SU-DHL-6 (cell line): ENCODE measurements around the gene PSMD3.

ENCODE experiments used
- H2AFZ ChIP-seq: fragments of 200-600 bp; sonication (generic); 2 replicates; pipeline ENCODE4 v1.6.1; 2014; ENCODE audit warnings: low read depth, mild to moderate bottlenecking, moderate library complexity, mixed read lengths, antibody characterized with exemption, low read length; ENCODE audit not compliant: severe bottlenecking
- H3F3A ChIP-seq: fragments of 200-600 bp; shearing (Covaris generic); 2 replicates; pipeline ENCODE4 v1.6.0; 2016; ENCODE audit warnings: antibody characterized with exemption, mild to moderate bottlenecking; ENCODE audit not compliant: insufficient read depth
- H3K27ac ChIP-seq: fragments of 200-600 bp; sonication (generic); 2 replicates; pipeline ENCODE4 v1.5.1; 2016; ENCODE audit warnings: low read depth, mild to moderate bottlenecking, low read length, moderate library complexity, mixed read lengths
- H3K27me3 ChIP-seq: fragments of 200-600 bp; sonication (generic), shearing (Covaris generic); 2 replicates; pipeline ENCODE4 v1.6.0; 2014; ENCODE audit warnings: mild to moderate bottlenecking, low read length
- H3K36me3 ChIP-seq: fragments of 200-600 bp; sonication (generic); 2 replicates; pipeline ENCODE4 v1.6.1; 2014; ENCODE audit warnings: mild to moderate bottlenecking, low read length, mixed read lengths
- H3K4me2 ChIP-seq: fragments of 300-600, 200-600 bp; shearing (Covaris generic), sonication (generic); 2 replicates; pipeline ENCODE4 v1.6.0; 2014; ENCODE audit warnings: low read length, low read depth, mild to moderate bottlenecking; ENCODE audit not compliant: poor library complexity, severe bottlenecking
- H3K4me3 ChIP-seq: fragments of 200-600 bp; sonication (generic); 2 replicates; pipeline ENCODE4 v1.5.1; 2014; ENCODE audit warnings: antibody characterized with exemption, low read length, mild to moderate bottlenecking, mixed read lengths; ENCODE audit not compliant: insufficient read depth, poor library complexity, severe bottlenecking
- H3K79me2 ChIP-seq: fragments of 200-600 bp; sonication (generic); 2 replicates; pipeline ENCODE4 v1.6.1; 2014; ENCODE audit warnings: mild to moderate bottlenecking, low read length, moderate library complexity; ENCODE audit not compliant: insufficient read depth
- H3K9ac ChIP-seq: fragments of 200-600 bp; sonication (generic); 2 replicates; pipeline ENCODE4 v1.7.0; 2014; ENCODE audit warnings: mild to moderate bottlenecking, low read length
- H3K9me2 ChIP-seq: fragments of 200-600 bp; sonication (generic); replicated peaks from 2 replicates; pipeline ENCODE4 v1.6.1; 2014; ENCODE audit warnings: low read length; ENCODE audit not compliant: insufficient read depth
- H3K9me3 ChIP-seq: fragments of 200-600 bp; sonication (generic); 2 replicates; pipeline ENCODE4 v1.6.1; 2014; ENCODE audit warnings: low read length, mixed read lengths; ENCODE audit not compliant: insufficient read depth
- H4K20me1 ChIP-seq: fragments of 200-600 bp; sonication (generic); 2 replicates; pipeline ENCODE4 v1.6.1; 2014; ENCODE audit warnings: low read depth, mild to moderate bottlenecking, antibody characterized with exemption, low read length, moderate library complexity, mixed read lengths
- EZH2phosphoT487 ChIP-seq: fragments of 200-600 bp; sonication (generic), shearing (Covaris generic); conservative IDR thresholded peaks from 2 replicates; pipeline ENCODE4 v1.6.1; 2018; ENCODE audit warnings: mild to moderate bottlenecking, antibody characterized with exemption, low read length, moderate library complexity, mixed read lengths
- TF ChIP-seq, protein P1 (sequence below): fragments of 200-600 bp; sonication (generic); IDR thresholded peaks from one replicate; pipeline ENCODE4 v1.5.1; 2017; ENCODE audit warnings: antibody characterized with exemption, mild to moderate bottlenecking, low read length, moderate library complexity; ENCODE audit not compliant: insufficient read depth, poor library complexity, severe bottlenecking

Gene PSMD3

DNA sequence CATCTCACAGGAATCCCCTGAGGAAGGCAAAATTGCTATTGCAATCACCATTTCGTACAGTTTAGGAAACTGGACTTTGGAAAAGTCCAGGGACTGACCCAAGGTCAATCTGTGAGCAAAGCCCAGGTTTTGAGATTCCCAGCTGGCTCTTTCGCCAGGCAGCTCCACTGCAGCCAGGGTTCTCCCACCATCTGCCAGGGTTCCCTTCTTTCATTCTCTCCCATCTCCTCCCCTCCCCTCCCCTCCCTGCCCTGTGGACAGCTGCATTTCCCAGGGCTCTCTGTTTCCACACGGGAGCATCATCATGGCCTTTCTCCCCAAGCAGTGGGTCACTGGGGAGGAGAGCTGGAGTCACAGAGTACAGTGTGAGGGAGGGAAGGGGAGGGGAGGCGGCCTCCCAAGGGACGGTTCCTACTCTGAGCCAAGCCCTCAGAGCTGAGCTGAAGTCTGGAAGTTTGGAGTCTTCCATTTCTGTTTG, 29.7 kb upstream of the PSMD3 start:
- H3K4me2 ChIP-seq, result no peak overlapping the region
- H3K27me3 ChIP-seq, result no peaks in the 10 kb centered on the region
- TF ChIP-seq, protein P1, sequence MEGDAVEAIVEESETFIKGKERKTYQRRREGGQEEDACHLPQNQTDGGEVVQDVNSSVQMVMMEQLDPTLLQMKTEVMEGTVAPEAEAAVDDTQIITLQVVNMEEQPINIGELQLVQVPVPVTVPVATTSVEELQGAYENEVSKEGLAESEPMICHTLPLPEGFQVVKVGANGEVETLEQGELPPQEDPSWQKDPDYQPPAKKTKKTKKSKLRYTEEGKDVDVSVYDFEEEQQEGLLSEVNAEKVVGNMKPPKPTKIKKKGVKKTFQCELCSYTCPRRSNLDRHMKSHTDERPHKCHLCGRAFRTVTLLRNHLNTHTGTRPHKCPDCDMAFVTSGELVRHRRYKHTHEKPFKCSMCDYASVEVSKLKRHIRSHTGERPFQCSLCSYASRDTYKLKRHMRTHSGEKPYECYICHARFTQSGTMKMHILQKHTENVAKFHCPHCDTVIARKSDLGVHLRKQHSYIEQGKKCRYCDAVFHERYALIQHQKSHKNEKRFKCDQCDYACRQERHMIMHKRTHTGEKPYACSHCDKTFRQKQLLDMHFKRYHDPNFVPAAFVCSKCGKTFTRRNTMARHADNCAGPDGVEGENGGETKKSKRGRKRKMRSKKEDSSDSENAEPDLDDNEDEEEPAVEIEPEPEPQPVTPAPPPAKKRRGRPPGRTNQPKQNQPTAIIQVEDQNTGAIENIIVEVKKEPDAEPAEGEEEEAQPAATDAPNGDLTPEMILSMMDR, result no peak
- TF ChIP-seq EZH2phosphoT487, result no peak
- no peaks in the 10 kb centered on the region for H3K9me3 ChIP-seq
- H4K20me1 ChIP-seq, result no peaks in the 10 kb centered on the region
- H3K9ac ChIP-seq, result no peak overlapping the region
- H3K27ac ChIP-seq, result no peak overlapping the region
- H3K36me3 ChIP-seq, result no peaks in the 10 kb centered on the region
- H3K9me2 ChIP-seq, result no peaks in the 10 kb centered on the region
- no peaks in the 10 kb centered on the region for H3K79me2 ChIP-seq
- no peaks in the 10 kb centered on the region; the same call in 1 of the 2 replicates for H3F3A ChIP-seq
- no peak overlapping the region for H2AFZ ChIP-seq
- no peak overlapping the region for H3K4me3 ChIP-seq

DNA sequence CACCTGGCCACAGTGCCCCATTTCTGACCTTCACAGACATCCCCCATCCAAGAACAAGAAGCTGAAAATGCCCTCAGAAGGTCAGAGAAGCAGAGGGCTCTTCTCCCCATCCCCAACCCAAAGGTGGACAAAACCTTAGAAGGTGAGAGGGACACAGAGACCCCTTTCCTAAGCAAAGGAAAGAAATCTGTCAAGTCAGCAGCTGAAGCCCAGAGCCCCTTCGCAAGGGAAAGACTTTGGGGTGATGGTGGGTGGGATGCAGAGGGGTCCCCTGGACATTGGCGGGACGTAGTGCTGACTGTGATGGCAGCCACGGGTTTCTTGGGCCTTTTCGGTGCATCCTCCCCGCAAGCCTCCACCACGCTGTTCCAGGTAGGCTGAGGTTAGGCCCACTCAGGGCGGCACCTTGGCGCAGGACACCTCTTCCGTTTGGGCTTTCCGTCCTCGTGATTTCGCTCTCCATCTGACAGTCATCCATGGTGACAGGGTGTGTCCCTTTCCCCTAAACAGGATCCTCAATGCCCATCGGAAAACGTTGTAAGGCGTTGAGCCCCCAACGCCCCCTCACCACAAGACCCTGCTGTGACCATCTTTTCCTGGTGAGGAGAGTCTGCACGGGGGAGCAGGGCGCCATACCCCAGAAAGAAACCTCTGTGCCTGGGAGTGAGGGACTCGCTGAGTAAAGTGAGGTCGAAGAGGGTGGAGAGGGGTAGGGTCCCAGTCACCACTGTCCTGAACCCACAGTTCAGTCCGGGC, 28.5 kb upstream of the PSMD3 start:
- Histone ChIP-seq H3K9me2 (no peaks in the 10 kb centered on the region), H3K79me2 (no peaks in the 10 kb centered on the region), H3K9ac (no peak overlapping the region), H3K27me3 (no peaks in the 10 kb centered on the region), H4K20me1 (no peaks in the 10 kb centered on the region), H3K27ac (no peak overlapping the region), H2AFZ (no peak overlapping the region), H3K9me3 (no peaks in the 10 kb centered on the region), H3K4me3 (peak overlapping the region; percentile 42), H3F3A (no peaks in the 10 kb centered on the region; the same call in 1 of the 2 replicates), H3K4me2 (peak overlapping the region; percentile 32), H3K36me3 (no peaks in the 10 kb centered on the region)
- TF ChIP-seq EZH2phosphoT487, result no peak
- TF ChIP-seq, protein P1, result no peak

DNA sequence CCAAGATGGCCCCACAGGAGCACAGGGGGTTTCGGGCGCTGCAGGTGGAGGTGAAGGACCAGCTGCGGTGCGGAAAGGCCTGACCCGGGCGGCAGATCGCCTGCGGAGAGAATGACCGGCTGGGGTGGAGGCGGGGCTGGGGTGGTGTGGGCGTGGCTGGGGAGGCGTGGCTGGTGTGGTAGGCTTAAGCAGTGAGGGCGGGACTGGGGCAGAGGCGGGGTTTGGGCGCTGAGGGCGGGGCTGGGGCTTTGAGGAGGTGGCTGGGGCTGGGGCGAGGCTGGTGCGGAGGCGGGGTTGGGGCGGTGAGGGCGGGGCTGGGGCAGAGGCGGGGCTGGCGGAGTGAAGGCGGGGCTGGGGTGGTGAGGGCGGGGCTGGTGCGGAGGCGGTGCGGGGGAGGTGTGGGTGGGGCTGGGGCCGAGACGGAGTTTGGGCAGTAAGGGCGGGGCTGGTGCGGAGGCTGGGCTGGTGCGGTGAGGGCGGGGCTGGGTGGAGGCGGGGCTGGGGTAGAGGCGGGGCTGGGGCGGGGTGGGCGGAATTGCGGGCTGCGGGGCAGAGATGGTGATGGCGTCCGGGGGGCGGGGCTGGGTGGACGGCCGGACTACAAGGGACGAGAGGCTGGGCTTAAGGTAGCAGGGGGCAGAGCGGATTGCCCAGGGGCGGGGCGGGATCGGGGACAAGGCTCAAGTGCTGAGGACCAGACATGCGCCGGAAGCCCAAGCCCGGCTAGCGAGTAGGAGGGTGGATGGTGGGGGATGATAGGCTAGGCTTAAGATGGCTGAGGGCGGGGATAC, 27.7 kb upstream of the PSMD3 start:
- TF ChIP-seq, protein P1, result no peak
- no peak for TF ChIP-seq EZH2phosphoT487
- peak overlapping the region; percentile 45 for H3K4me3 ChIP-seq
- H3K27ac ChIP-seq, result no peak overlapping the region
- H3K4me2 ChIP-seq, result peak overlapping the region; percentile 61
- H2AFZ ChIP-seq, result peak overlapping the region; percentile 52
- no peaks in the 10 kb centered on the region for H3K27me3 ChIP-seq
- H3K9ac ChIP-seq, result peak overlapping the region; percentile 37
- H3K36me3 ChIP-seq, result no peaks in the 10 kb centered on the region
- no peaks in the 10 kb centered on the region for H4K20me1 ChIP-seq
- no peaks in the 10 kb centered on the region for H3K9me2 ChIP-seq
- no peaks in the 10 kb centered on the region for H3K79me2 ChIP-seq
- H3F3A ChIP-seq, result no peaks in the 10 kb centered on the region; the same call in 1 of the 2 replicates
- no peaks in the 10 kb centered on the region for H3K9me3 ChIP-seq
